HCT116 (cell line): ENCODE measurements around the gene SPTB. TPM values are rescaled to one million over a fixed set of nuclear protein-coding genes. Genes with fewer than 3 reads are reported as not detected.

Source experiments
- ATAC-seq: fragments of 200-7000 bp; cut with Tn5 transposase; 2 replicates; pipeline ENCODE4 v1.9.1; 2020; ENCODE audit warnings: mild to moderate bottlenecking, moderate library complexity
- BruUV-seq: library from RNA; stranded (reverse); fragments of 400-500 nt; replicated peaks from 2 replicates; lab custom pipeline; 2021; lab: Mats Ljungman, UMichigan
- CTCF ChIA-PET: fragments of 300-600 bp; sonication (Branson Sonifier 250); formaldehyde crosslinking; loops from one replicate; lab custom pipeline; 2021; ENCODE audit warnings: antibody characterized with exemption; lab: Charles Lee
- POLR2A ChIA-PET: fragments of 300-600, 350-600 bp; sonication (Branson Sonifier 250); formaldehyde crosslinking; loops from one replicate; lab custom pipeline; 2021; ENCODE audit warnings: antibody characterized with exemption; lab: Charles Lee
- RAD21 ChIA-PET, 2 experiments: fragments of 300-600 bp; sonication (Branson Sonifier 250); formaldehyde crosslinking; loops; one replicate each; lab custom pipeline; 2023; ENCODE audit warnings: low total read pairs in 2 of 2; ENCODE audit not compliant: uncharacterized antibody in 2 of 2, unreplicated experiment in 2 of 2, low non-redundant PET in 1 of 2; lab: Charles Lee
- DNase-seq: peaks from one replicate; pipeline ENCODE4 v3.0.0-alpha.2; 2010; ENCODE audit warnings: low read depth, low spot score
- H2AFZ ChIP-seq: fragments of 200-600 bp; shearing (Covaris generic), sonication (generic); 2 replicates; pipeline ENCODE4 v1.6.1; 2017; ENCODE audit warnings: low read depth, mixed run types, mixed read lengths, antibody characterized with exemption, low read length; ENCODE audit not compliant: poor library complexity, severe bottlenecking
- H3K27ac ChIP-seq: 2 replicates; pipeline ENCODE4 v1.5.1; 2012; ENCODE audit warnings: low read depth, low read length
- H3K27me3 ChIP-seq: fragments of 200-600 bp; sonication (generic); 2 replicates; pipeline ENCODE4 v1.6.1; 2016; ENCODE audit warnings: mixed run types, low read length, mixed read lengths; ENCODE audit not compliant: insufficient read depth
- H3K36me3 ChIP-seq, 2 experiments: fragments of 200-500 bp in 1 of 2; fragments of 200-600 bp in 1 of 2; sonication (Bioruptor generic) in 1 of 2; sonication (generic) in 1 of 2; 2 replicates each; pipeline versions ENCODE4 v1.5.1 to v1.6.1; 2014 to 2016; ENCODE audit warnings: low read length in 2 of 2, inconsistent platforms in 1 of 2, mixed read lengths in 1 of 2, mixed run types in 1 of 2; ENCODE audit not compliant: insufficient read depth in 2 of 2, control insufficient read depth in 1 of 2
- H3K4me1 ChIP-seq, 2 experiments: fragments of 200-600 bp in 1 of 2; sonication (generic) in 1 of 2; 2 replicates each; pipeline versions ENCODE4 v1.5.1 to v1.6.1; 2012 to 2017; ENCODE audit warnings: low read length in 2 of 2, inconsistent platforms in 1 of 2, mild to moderate bottlenecking in 1 of 2, mixed read lengths in 1 of 2, mixed run types in 1 of 2, moderate library complexity in 1 of 2; ENCODE audit not compliant: insufficient read depth in 2 of 2, control insufficient read depth in 1 of 2
- H3K4me2 ChIP-seq: fragments of 200-600 bp; sonication (generic); 2 replicates; pipeline ENCODE4 v1.6.1; 2017; ENCODE audit warnings: mixed run types, low read length, mixed read lengths
- H3K4me3 ChIP-seq, 2 experiments: fragments of 200-600 bp in 1 of 2; sonication (generic) in 1 of 2; replicated peaks in 1 of 2; 2 replicates each; pipeline ENCODE4 v1.5.1; 2011 to 2016; ENCODE audit warnings: low read length in 2 of 2, control low read depth in 1 of 2, low read depth in 1 of 2, mild to moderate bottlenecking in 1 of 2, mixed read lengths in 1 of 2, mixed run types in 1 of 2
- H3K79me2 ChIP-seq: fragments of 200-600 bp; sonication (generic); 2 replicates; pipeline ENCODE4 v1.6.1; 2017; ENCODE audit warnings: mild to moderate bottlenecking, mixed run types, low read length, moderate library complexity, mixed read lengths; ENCODE audit not compliant: insufficient read depth
- H3K9ac ChIP-seq: fragments of 200-600 bp; sonication (generic); 2 replicates; pipeline ENCODE4 v1.6.1; 2016; ENCODE audit warnings: low read length, mixed read lengths
- H3K9me2 ChIP-seq: fragments of 200-600 bp; sonication (generic), shearing (Covaris generic); 2 replicates; pipeline ENCODE4 v1.6.1; 2017; ENCODE audit warnings: mixed run types, mild to moderate bottlenecking, moderate library complexity; ENCODE audit not compliant: insufficient read depth
- H3K9me3 ChIP-seq, 2 experiments: fragments of 200-500 bp in 1 of 2; fragments of 200-600 bp in 1 of 2; sonication (Bioruptor generic) in 1 of 2; sonication (generic) in 1 of 2; 2 replicates each; pipeline ENCODE4 v1.6.1; 2014 to 2017; ENCODE audit warnings: low read length in 2 of 2, mixed read lengths in 2 of 2, inconsistent platforms in 1 of 2, low read depth in 1 of 2, mild to moderate bottlenecking in 1 of 2, mixed run types in 1 of 2, moderate library complexity in 1 of 2; ENCODE audit not compliant: control insufficient read depth in 1 of 2, insufficient read depth in 1 of 2
- H4K20me1 ChIP-seq: fragments of 200-600 bp; sonication (generic), shearing (Covaris generic); 2 replicates; pipeline ENCODE4 v1.6.1; 2017; ENCODE audit warnings: mixed run types, mild to moderate bottlenecking, moderate library complexity; ENCODE audit not compliant: insufficient read depth
- RAD21 ChIP-seq: IDR thresholded peaks from 2 replicates; pipeline ENCODE4 v1.6.1; 2012; ENCODE audit warnings: low read depth, mild to moderate bottlenecking
- SP1 ChIP-seq: IDR thresholded peaks from 2 replicates; pipeline ENCODE4 v1.6.1; 2012; ENCODE audit warnings: low read depth
- ZNF274 ChIP-seq: fragments of 200-500 bp; sonication (Bioruptor generic); IDR thresholded peaks from 2 replicates; pipeline ENCODE4 v1.6.1; 2014; ENCODE audit warnings: mild to moderate bottlenecking, low read depth, low read length, inconsistent platforms
- intact Hi-C: fragments of 100-400 bp; cut with micrococcal nuclease; formaldehyde crosslinking; loops from 2 replicates; pipeline ENCODE4 v1.10.0; 2022
- total RNA-seq: library from RNA; stranded (reverse); gene quantifications from one replicate; pipeline ENCODE4 v1.2.1, GENCODE V29; 2021; ENCODE audit not compliant: unreplicated experiment
- TF ChIP-seq, protein P1 (sequence below), 3 experiments: fragments of 200-600 bp in 1 of 3; sonication (generic) in 1 of 3; IDR thresholded peaks in 2 of 3; conservative IDR thresholded peaks in 1 of 3; 2 replicates each; pipeline ENCODE4 v1.5.1; 2012 to 2017; ENCODE audit warnings: low read depth in 2 of 3, low read length in 2 of 3, antibody characterized with exemption in 1 of 3, borderline replicate concordance in 1 of 3, control low read depth in 1 of 3, mild to moderate bottlenecking in 1 of 3, mixed read lengths in 1 of 3, mixed run types in 1 of 3, moderate library complexity in 1 of 3; ENCODE audit not compliant: insufficient read depth in 1 of 3

The SPTB gene
- total RNA-seq, 1 experiment from 2014 or later, result 4.2 TPM

DNA sequence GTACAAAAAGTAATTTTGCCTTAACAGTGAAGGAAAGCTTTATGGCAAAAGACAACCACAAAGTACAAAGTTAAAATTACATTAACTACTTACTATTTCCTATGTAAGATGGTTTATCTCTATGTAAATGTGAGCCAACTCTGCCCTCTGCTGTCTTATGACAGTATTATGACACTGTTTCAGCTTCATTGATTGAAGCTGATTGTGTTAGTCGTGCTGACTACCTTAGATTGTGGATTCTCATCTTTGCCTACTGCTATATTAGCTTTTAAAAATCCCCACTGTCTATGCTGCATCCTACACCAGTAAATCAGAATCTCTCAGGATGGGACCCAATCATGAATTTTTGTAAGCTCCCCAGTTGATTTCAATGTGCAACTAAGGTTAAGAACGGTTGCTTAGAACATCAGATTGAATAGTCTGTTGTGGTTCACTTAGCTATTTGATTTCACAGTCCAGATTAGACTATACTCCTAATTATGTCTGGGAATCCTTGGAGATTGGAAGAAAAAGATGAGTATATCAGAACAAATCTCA is 12.2 kb upstream of the SPTB start:
- H3K79me2 ChIP-seq, result no peaks in the 10 kb centered on the region
- H3K4me3 ChIP-seq, result no peak overlapping the region
- H3K9ac ChIP-seq, result no peak overlapping the region
- H3K4me1 ChIP-seq, result no peaks in the 10 kb centered on the region
- TF ChIP-seq SP1, result no peak
- TF ChIP-seq RAD21, result peak; percentile 88
- TF ChIP-seq, protein P1, sequence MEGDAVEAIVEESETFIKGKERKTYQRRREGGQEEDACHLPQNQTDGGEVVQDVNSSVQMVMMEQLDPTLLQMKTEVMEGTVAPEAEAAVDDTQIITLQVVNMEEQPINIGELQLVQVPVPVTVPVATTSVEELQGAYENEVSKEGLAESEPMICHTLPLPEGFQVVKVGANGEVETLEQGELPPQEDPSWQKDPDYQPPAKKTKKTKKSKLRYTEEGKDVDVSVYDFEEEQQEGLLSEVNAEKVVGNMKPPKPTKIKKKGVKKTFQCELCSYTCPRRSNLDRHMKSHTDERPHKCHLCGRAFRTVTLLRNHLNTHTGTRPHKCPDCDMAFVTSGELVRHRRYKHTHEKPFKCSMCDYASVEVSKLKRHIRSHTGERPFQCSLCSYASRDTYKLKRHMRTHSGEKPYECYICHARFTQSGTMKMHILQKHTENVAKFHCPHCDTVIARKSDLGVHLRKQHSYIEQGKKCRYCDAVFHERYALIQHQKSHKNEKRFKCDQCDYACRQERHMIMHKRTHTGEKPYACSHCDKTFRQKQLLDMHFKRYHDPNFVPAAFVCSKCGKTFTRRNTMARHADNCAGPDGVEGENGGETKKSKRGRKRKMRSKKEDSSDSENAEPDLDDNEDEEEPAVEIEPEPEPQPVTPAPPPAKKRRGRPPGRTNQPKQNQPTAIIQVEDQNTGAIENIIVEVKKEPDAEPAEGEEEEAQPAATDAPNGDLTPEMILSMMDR (IDR thresholded peaks at IDR 0.05 in 2 of 3, conservative IDR thresholded peaks at IDR 0.05 in 1 of 3; ENCODE audit: borderline replicate concordance in 1 of 3, insufficient read depth in 1 of 3, low read depth in 2 of 3, low read length in 2 of 3), result peak; percentile 35 to 85 (median 65)
- no peak for TF ChIP-seq ZNF274
- ATAC-seq (peak; percentile 98), DNase-seq (peak; percentile 59)
- H3K36me3 ChIP-seq, result no peaks in the 10 kb centered on the region
- no peak overlapping the region for H3K4me2 ChIP-seq
- ChIA-PET RAD21 (interaction anchor here (0.5 to 1.9 kb wide), 8 partner anchors 19 to 373 kb away, joined by 3 to 29 read pairs (median 6); no protein-coding TSS in a partner anchor), POLR2A (interaction anchor here (1.1 to 1.2 kb wide), 2 partner anchors 69 to 92 kb away, joined by 3 to 5 read pairs; no protein-coding TSS in a partner anchor), CTCF (interaction anchor here (0.6 to 4.2 kb wide), 24 partner anchors 9 to 548 kb away, joined by 3 to 98 read pairs (median 6); partner anchors contain the start of gene SPTB)
- H3K27ac ChIP-seq, result no peak overlapping the region
- no peaks in the 10 kb centered on the region for H3K9me3 ChIP-seq
- no peak overlapping the region for H2AFZ ChIP-seq
- no peaks in the 10 kb centered on the region for H4K20me1 ChIP-seq
- no peaks in the 10 kb centered on the region for H3K9me2 ChIP-seq
- H3K27me3 ChIP-seq, result no peaks in the 10 kb centered on the region
- no TSS peak for BruUV-seq
- intact Hi-C loops, result loop anchor here (5.0 kb wide), 5 partner anchors 70 to 550 kb away; no protein-coding TSS in a partner anchor
